ENCODE data around the gene DOC2A.

- TF ChIP-seq CTCF (tag by site-specific recombination; IDR thresholded peaks at IDR 0.05) (no peak), ZIC2 (tag by site-specific recombination; IDR thresholded peaks at IDR 0.05) (no peak), ZBTB49 (tag by site-specific recombination; IDR thresholded peaks at IDR 0.05; ENCODE audit: low read depth) (no peak), ZNF530 (tag by site-specific recombination; IDR thresholded peaks at IDR 0.05; ENCODE audit: low read depth) (no peak), ZNF837 (tag by site-specific recombination; IDR thresholded peaks at IDR 0.05) (no peak), ZNF239 (tag by site-specific recombination; IDR thresholded peaks at IDR 0.05) (no peak), ZNF629 (tag by site-specific recombination; IDR thresholded peaks at IDR 0.05) (no peak), ZNF23 (tag by site-specific recombination; IDR thresholded peaks at IDR 0.05; ENCODE audit: borderline replicate concordance) (no peak), TCF7L2 (IDR thresholded peaks at IDR 0.05; ENCODE audit: borderline replicate concordance, low read depth, low read length) (no peak), SP3 (tag by site-specific recombination; IDR thresholded peaks at IDR 0.05) (no peak), ZNF416 (tag by site-specific recombination; IDR thresholded peaks at IDR 0.05) (no peak), ZNF571 (tag by site-specific recombination; IDR thresholded peaks at IDR 0.05) (no peak)
Measured at GRCh38 chr16:29989111-29989858, 21.5 kb downstream of the DOC2A start.
